HG03139 (cell line): ENCODE data around the gene EPB41L5.
"Not testable (repeated sequence)": the region's sequence is repeated elsewhere in the genome, so short reads cannot be mapped to it uniquely, and the experiment has no call there.

ENCODE experiments used
- ATAC-seq: cut with Tn5 transposase; IDR thresholded peaks from one replicate; pipeline ENCODE4 v1.9.1; 2021; ENCODE audit not compliant: unreplicated experiment

The EPB41L5 gene

DNA sequence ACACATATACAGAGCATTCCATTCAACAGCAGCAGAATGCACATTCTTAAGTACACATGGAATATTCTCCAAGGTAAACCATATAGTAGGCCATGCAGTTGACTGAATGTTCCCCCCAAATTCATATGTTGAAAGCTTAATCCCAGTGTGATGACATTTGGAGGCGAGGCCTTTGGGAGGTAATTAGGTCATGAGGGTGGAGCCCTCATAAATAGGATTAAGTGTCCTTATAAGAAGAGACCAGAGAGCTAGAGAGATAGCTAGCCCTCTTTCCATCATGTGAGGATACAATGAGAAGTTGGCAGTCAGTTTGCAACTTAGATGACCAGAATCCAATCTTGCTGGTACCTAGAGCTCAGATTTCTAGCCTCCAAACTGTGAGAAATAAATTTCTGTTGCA lies 182.7 kb downstream of the EPB41L5 start:
- ATAC-seq: no peak

DNA sequence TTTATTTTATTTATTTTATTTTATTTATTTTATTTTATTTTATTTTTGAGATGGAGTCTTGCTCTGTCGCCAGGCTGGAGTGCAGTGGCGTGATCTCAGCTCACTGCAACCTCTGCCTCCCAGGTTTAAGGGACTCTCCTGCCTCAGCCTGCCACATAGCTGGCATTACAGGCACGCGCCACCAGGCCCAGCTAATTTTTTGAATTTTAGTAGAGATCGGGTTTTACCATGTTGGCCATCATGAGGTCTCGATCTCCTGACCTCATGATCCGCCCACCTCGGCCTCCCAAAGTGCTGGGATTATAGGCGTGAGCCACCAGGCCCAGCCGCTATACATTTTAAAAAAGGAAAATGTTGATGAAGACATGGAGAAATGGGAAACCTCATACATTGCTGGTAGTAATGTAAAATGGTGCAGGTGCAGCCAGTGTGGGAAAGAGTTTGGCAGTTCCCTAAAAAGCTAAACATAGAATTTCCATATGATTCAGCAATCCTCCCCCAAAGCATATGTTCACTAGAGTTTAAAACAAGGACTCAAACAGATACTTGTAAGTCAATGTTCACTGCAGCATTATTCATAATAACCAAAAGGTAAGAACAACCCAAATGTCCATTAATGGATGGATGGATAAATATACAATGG lies 187.1 kb downstream of the EPB41L5 start:
- not testable (repeated sequence) for ATAC-seq

GRCh38 chr2:120203251-120204021 lies 190.6 kb downstream of the EPB41L5 start:
- ATAC-seq: no peak

GRCh38 chr2:120204022-120204405 lies 191.1 kb downstream of the EPB41L5 start:
- ATAC-seq: no peak

- no peak for ATAC-seq
These were observed 191.5 kb downstream of the EPB41L5 start for GRCh38 chr2:120204417-120204816.

- ATAC-seq: no peak
These were observed 192.2 kb downstream of the EPB41L5 start for GRCh38 chr2:120204945-120205670.

DNA sequence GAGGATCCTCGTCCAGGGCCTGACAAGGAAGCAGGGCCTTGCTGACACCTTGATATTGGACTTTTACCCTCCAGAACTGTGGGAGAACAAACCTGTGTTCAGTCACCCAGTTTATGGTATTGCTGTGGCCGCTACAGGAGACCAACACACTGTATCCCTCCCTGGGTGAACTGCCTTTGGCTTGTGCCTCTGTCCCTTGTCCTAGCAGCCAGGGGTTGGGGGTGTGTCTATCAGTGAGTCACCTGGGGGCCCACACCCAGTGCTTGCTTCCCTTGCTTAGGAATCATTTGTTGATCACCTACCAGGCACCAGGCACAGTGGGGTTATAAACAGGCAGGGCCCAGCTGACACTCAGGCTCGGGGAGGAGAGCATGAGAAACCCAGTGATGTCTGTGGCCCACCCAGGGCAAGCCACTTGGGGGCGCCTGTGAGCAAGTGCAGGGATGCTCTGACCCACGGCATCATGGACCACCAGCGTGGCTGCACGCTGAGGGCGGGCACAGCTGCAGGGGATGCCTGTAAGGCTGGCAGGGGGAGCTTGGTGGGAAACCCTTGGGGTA lies 193.2 kb downstream of the EPB41L5 start:
- ATAC-seq: no peak

DNA sequence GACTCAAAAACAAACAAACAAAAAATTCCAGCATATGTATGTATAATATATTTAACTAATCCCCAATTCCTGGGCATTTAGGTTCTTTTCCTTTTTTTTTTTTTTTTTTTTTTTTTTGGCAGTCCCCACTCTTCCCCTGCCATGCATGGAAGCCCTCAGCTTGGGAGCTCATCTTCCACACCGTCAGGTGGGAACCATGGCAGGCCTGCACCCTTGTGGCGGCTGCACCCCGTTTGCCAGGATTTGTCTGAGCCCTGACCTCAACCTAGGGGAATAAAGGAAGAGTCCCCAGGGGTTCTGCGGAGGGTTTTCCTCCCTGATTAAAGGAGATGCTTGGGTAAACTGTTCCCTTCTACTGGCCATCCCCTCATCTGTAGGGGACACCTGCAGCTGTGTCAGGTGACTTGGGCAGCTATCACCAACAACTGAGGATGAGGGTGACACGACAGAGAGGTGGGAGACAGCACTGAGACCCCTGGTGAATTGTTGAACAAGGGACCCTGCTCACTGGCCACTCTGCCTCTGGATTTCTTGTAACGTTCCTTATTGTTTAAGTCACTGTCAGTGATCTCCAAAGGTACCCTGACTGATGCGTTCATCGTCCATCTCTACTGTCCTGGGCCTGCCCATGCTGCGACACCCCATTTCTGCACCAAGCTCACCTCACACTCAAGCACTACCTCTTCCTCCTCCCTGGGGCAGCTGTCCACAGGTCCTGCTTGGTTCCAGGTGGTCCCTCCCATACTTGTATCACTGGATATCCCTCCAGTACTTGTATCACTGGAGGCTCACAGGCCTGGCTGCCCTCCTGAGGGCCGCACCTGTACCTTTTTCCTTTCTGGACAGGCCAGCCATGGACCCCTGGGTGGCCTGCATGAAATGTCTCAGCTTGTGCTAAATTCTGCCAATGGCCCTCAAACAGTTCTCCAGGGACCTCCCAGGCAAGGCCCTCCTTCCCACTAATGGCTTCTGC lies 195.8 kb downstream of the EPB41L5 start:
- no peak for ATAC-seq

- ATAC-seq: no peak
These were observed 196.8 kb downstream of the EPB41L5 start for GRCh38 chr2:120209427-120210269.

DNA sequence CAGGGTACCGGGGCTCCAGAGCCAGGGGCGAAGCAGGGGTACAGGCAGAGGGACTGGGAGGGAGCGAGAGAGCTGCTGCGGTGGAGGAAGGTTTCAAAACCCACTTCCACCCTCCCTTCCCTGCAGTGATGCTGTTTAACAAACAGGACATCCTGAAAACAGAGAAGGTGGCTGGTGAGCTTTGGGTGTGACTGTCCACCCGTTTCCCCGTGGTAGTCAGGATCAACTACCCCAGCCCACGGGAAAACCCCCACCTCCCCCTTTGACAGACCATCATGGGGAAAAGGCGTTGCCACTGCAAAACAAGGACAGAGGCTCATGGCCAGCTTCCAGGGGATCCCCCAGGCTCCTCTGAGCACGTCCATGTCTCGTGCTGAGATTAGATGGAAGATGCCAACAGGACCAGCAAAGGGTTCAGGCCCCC lies 197.4 kb downstream of the EPB41L5 start:
- no peak for ATAC-seq

GRCh38 chr2:120218181-120218580 lies 205.3 kb downstream of the EPB41L5 start:
- no peak for ATAC-seq

DNA sequence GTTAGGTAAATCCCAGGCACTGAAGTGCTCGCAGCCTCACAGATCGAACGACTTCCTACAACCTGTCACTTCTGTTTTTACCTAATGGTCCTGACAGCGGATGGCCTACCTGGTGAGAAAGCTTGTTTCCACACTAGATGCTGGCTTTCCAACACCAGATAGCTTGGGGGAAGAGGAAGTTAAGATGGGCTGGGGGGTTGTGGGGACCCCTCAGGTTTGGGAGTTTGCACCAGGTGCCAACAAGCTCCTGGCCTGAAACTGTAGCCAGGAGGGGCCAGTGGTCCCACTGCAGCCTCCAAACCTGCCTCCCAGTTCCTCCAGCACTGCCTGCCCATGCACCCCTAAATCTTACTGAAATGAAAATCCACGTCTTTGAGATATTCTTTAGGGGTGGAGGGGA lies 206.4 kb downstream of the EPB41L5 start:
- ATAC-seq: no peak

DNA sequence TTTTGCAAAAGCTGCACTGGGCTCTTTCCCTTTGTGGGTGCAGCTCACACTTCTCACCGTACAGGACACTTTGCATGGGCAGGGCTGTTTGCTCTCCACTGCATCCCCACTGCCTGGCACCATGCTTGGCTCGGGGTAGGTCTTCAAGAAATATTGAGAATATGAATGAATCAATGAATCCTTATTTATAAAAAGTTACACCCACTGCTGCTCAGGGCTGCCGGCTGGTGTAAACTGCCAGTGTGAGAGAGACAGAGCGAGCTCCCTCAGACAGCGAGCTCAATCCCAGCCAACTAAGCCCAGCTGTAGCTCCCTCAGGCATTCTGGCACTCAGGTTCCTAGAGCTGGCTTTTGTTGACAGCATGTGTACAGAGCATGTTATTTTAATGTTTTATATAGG lies 206.9 kb downstream of the EPB41L5 start:
- no peak for ATAC-seq

DNA sequence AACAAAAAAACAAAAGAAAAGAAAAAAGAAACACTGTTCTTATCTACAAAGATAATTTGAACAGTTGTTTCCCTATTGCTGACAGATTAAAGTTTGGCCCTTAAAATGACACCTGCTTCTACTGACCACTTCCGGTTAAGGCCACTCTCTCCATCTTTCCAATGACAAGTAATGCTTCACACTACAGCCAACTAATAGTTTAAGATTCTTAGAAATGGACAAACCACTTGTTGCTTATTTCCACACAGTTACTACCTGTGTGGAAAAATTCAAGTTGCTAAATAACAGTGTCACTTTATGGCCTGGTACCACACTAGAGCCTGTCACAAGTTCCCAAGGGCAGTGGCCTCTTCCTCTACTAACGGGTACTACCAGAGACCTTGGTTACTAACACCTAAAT lies 207.9 kb downstream of the EPB41L5 start:
- ATAC-seq: no peak

- ATAC-seq: no peak
These were observed 208.7 kb downstream of the EPB41L5 start for GRCh38 chr2:120221616-120222015.

DNA sequence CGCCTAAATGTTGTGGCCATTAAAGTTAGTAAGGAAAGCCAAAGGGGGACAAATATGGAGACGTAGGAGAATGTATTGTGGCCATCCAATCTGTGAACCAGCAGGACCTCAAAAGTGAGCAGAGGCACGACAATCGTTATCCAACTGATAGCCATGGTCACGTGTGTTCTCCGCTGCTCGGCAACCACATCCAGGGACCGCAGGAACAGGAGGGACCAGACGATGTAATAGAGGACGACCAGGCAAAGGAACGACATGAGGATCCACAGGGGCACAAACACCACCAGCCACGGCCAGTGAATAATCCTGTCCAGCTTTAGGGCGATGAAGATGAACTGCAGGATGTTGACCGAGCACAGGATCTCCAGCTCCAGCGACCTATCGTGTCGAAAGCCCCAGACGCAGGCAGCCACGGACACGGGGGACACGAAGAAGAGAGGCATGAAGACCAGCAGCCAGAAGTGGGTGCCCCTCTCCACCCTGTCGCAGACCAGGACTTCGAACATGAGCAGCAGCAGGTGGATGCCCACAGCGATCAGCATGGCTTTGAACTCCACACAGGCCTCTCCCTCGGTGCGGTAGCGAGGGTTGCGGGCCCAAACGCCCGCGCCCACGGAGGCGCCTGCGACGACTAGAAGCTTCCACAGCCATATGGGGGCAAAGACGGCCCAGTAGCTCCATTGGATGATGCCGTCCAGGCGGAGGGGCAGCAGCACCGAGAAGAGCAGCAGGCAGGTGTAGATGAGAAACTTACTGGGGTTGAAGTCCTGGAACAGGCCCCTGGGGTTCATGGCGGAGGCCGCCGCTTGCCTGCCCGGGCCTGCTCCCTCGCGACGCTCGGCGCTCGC lies 209.5 kb downstream of the EPB41L5 start:
- ATAC-seq: no peak

GRCh38 chr2:120223034-120223912 lies 210.4 kb downstream of the EPB41L5 start, which contains the start of gene TMEM185B:
Gene TMEM185B (minus strand): TSS chr2:120223400. CDS start chr2:120222976, 424 bp downstream.
- peak; percentile 81 for ATAC-seq

DNA sequence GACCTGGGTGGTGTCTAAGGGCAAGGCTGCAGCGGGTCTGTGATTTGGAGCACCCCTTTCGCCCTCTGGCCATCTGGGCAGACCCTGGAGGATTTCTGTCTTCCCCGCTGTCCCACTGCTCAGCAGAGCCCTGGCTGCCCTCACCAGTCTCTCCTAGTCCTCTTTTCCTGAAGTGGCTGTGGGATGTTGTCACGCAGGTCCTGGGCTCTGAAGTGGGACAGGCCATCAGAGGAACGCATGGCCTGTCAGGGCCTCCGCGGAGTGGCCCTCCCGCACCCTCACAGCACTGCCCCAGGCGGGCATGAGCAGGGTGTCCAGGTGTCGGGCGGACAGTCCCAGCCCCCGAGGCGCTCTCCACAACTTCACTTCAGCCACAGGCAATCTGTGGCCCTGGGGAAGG lies 211.4 kb downstream of the EPB41L5 start:
- ATAC-seq: no peak
